KMS-11 (cell line): Measurements from ENCODE around the gene BAIAP2L1.

Source experiments
- H2AFZ ChIP-seq: fragments of 200-600 bp; sonication (generic); 2 replicates; pipeline ENCODE4 v1.6.1; 2016; ENCODE audit warnings: antibody characterized with exemption, mixed run types, low read depth
- H3K27ac ChIP-seq: fragments of 200-600 bp; sonication (generic); 2 replicates; pipeline ENCODE4 v1.6.1; 2016; ENCODE audit warnings: mild to moderate bottlenecking, mixed run types
- H3K27me3 ChIP-seq: fragments of 200-600 bp; sonication (generic); 2 replicates; pipeline ENCODE4 v1.6.1; 2017; ENCODE audit warnings: mild to moderate bottlenecking, low read depth, mixed run types, moderate library complexity; ENCODE audit not compliant: insufficient read depth
- H3K36me3 ChIP-seq: fragments of 200-600 bp; sonication (generic); 2 replicates; pipeline ENCODE4 v1.6.1; 2017; ENCODE audit warnings: mild to moderate bottlenecking, mixed run types; ENCODE audit not compliant: insufficient read depth
- H3K4me1 ChIP-seq: fragments of 200-600 bp; sonication (generic); 2 replicates; pipeline ENCODE4 v1.6.1; 2016; ENCODE audit warnings: mild to moderate bottlenecking, low read depth, mixed run types; ENCODE audit not compliant: poor library complexity, severe bottlenecking
- H3K4me2 ChIP-seq: fragments of 200-600 bp; sonication (generic); 2 replicates; pipeline ENCODE4 v1.7.0; 2016; ENCODE audit warnings: mild to moderate bottlenecking, mixed run types
- H3K4me3 ChIP-seq: fragments of 200-600 bp; sonication (generic); IDR thresholded peaks from 2 replicates; pipeline ENCODE4 v1.6.1; 2017; ENCODE audit warnings: low read depth, low read length, mixed read lengths; ENCODE audit not compliant: insufficient read depth
- H3K79me2 ChIP-seq: fragments of 200-600 bp; sonication (generic); 2 replicates; pipeline ENCODE4 v1.6.1; 2016; ENCODE audit warnings: low read depth, mixed run types; ENCODE audit not compliant: insufficient read depth
- H3K9ac ChIP-seq: fragments of 200-600 bp; sonication (generic); 2 replicates; pipeline ENCODE4 v1.6.1; 2016; ENCODE audit warnings: mild to moderate bottlenecking, mixed run types
- H4K20me1 ChIP-seq: fragments of 200-600 bp; sonication (generic); 2 replicates; pipeline ENCODE4 v1.6.1; 2016; ENCODE audit warnings: mild to moderate bottlenecking, mixed run types; ENCODE audit not compliant: insufficient read depth
- TF ChIP-seq, protein P1 (sequence below): fragments of 200-600 bp; sonication (generic); conservative IDR thresholded peaks from 2 replicates; pipeline ENCODE4 v1.6.1; 2017; ENCODE audit warnings: low read depth, mild to moderate bottlenecking, antibody characterized with exemption, low read length, moderate library complexity, mixed read lengths

Gene BAIAP2L1

DNA sequence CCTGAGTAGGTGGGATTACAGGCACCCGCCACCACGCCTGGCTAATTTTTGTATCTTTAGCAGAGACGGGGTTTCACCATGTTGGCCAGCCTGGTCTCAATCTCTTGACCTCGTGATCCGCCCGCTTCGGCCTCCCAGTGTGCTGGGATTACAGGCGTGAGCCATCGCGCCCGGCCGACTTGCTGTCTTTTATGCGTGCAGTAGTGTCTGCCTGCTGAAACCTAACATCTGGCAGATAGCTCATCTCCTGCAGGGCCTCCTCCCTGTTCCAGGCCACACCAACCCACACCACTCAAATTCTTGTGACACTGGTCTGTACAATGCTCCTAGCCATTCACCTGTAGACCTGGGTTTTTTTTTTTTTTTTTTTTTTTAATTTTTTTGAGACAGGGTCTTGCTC is 41.5 kb downstream of the BAIAP2L1 start:
- H3K79me2 ChIP-seq: no peaks in the 10 kb centered on the region
- H3K4me3 ChIP-seq: no peak overlapping the region
- no peak overlapping the region for H3K27ac ChIP-seq

DNA sequence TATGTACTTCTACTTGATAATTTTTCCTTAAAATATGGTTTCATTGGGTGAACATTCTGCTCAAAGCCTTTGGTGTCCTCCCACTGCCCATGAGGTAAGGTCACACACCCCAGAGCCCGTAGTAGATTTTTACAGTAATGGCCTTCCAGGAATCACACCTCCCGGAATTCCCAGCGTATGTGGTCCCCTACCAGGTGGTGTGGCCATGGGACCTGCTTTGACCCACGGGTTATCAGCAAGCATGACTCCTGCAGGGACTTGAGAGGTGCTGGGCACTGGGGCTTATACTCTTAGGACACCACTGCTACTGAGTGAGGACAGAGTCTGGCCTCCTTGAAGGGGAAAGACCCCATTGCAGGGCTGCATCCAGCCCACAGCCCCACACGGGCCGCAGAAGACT is 42.2 kb downstream of the BAIAP2L1 start:
- H3K27me3 ChIP-seq: no peaks in the 10 kb centered on the region
- H4K20me1 ChIP-seq: no peaks in the 10 kb centered on the region
- no peak overlapping the region for H3K4me3 ChIP-seq
- no peak overlapping the region for H3K9ac ChIP-seq
- no peak overlapping the region for H3K4me2 ChIP-seq
- no peak overlapping the region for H2AFZ ChIP-seq
- H3K36me3 ChIP-seq: no peaks in the 10 kb centered on the region
- H3K4me1 ChIP-seq: no peaks in the 10 kb centered on the region
- no peaks in the 10 kb centered on the region for H3K79me2 ChIP-seq
- no peak overlapping the region for H3K27ac ChIP-seq
- TF ChIP-seq, protein P1, sequence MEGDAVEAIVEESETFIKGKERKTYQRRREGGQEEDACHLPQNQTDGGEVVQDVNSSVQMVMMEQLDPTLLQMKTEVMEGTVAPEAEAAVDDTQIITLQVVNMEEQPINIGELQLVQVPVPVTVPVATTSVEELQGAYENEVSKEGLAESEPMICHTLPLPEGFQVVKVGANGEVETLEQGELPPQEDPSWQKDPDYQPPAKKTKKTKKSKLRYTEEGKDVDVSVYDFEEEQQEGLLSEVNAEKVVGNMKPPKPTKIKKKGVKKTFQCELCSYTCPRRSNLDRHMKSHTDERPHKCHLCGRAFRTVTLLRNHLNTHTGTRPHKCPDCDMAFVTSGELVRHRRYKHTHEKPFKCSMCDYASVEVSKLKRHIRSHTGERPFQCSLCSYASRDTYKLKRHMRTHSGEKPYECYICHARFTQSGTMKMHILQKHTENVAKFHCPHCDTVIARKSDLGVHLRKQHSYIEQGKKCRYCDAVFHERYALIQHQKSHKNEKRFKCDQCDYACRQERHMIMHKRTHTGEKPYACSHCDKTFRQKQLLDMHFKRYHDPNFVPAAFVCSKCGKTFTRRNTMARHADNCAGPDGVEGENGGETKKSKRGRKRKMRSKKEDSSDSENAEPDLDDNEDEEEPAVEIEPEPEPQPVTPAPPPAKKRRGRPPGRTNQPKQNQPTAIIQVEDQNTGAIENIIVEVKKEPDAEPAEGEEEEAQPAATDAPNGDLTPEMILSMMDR: no peak

More for the DNA sequence above, 41.5 kb downstream of the BAIAP2L1 start:
- no peaks in the 10 kb centered on the region for H4K20me1 ChIP-seq
- no peaks in the 10 kb centered on the region for H3K4me1 ChIP-seq
- H3K27me3 ChIP-seq: no peaks in the 10 kb centered on the region
- H3K9ac ChIP-seq: no peak overlapping the region
- H3K4me2 ChIP-seq: no peak overlapping the region
- H2AFZ ChIP-seq: no peak overlapping the region
- no peaks in the 10 kb centered on the region for H3K36me3 ChIP-seq
- TF ChIP-seq, protein P1: no peak

DNA sequence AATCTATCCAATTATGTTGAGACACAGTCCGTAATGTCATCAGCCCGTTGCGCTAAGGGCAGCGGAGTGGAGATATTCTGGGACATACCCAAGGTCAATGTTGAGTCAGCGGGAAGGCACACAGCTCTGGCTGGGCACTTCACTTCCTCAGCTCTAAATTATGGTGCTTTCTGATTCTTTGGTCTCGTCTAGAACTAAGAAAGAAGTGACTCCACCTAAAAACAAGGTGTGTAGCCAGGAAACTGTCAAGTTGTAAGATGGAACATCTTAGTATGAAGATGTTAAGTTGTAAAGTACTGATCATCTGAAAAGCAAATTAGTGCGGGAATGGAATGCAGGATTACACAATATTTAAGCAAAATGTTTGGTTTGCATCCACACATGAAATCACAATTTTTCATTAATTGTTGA is 43.1 kb downstream of the BAIAP2L1 start:
- H3K27ac ChIP-seq: no peak overlapping the region
- H3K4me1 ChIP-seq: no peaks in the 10 kb centered on the region
- no peak overlapping the region for H3K4me2 ChIP-seq
- no peak overlapping the region for H3K4me3 ChIP-seq
- H3K9ac ChIP-seq: no peak overlapping the region
- H3K36me3 ChIP-seq: no peaks in the 10 kb centered on the region
- H3K27me3 ChIP-seq: no peaks in the 10 kb centered on the region
- H2AFZ ChIP-seq: no peak overlapping the region
- no peaks in the 10 kb centered on the region for H3K79me2 ChIP-seq
- TF ChIP-seq, protein P1: no peak
- H4K20me1 ChIP-seq: no peaks in the 10 kb centered on the region

DNA sequence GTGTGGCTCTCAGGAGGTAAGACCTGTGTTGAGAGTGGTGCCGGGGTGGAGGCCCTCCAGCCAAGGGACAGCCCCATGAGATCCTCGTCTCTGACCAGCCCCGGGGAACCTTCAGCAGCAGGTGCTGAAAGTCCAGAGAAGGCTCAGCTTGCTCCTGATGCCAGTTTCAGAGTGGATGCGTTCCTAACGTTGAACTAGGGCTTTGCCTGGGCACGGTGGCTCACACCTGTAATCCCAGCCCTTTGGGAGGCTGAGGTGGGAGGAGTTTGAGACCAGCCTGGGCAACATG is 45.7 kb downstream of the BAIAP2L1 start:
- no peak overlapping the region for H3K27ac ChIP-seq
- no peaks in the 10 kb centered on the region for H4K20me1 ChIP-seq
- no peaks in the 10 kb centered on the region for H3K79me2 ChIP-seq
- H3K27me3 ChIP-seq: no peaks in the 10 kb centered on the region
- TF ChIP-seq, protein P1: no peak
- H3K4me2 ChIP-seq: no peak overlapping the region
- no peaks in the 10 kb centered on the region for H3K36me3 ChIP-seq
- no peak overlapping the region for H2AFZ ChIP-seq
- no peaks in the 10 kb centered on the region for H3K4me1 ChIP-seq
- no peak overlapping the region for H3K4me3 ChIP-seq
- no peak overlapping the region for H3K9ac ChIP-seq
